Lung (tissue), 12 donors: ENCODE data around the gene PDZD2. TPM values are rescaled to one million over a fixed set of nuclear protein-coding genes. Genes with fewer than 3 reads are reported as not detected.

Source experiments
- ATAC-seq: fragments of 200-7000 bp; cut with Tn5 transposase; one replicate; pipeline ENCODE4 v1.9.1; 2020; ENCODE audit warnings: moderate number of reproducible peaks; ENCODE audit not compliant: insufficient read depth, low FRiP score
- DNase-seq, 3 donors: peaks; one replicate each; pipeline ENCODE4 v3.0.0-alpha.2; 2013 to 2017
- H3K27ac ChIP-seq, 2 donors: one replicate each; pipeline ENCODE4 v1.5.1; 2013; ENCODE audit warnings: mild to moderate bottlenecking in 2 of 2, moderate library complexity in 2 of 2, control low read depth in 1 of 2, inconsistent platforms in 1 of 2, low read depth in 1 of 2, low read length in 1 of 2
- H3K27me3 ChIP-seq, 3 donors: one replicate each; pipeline ENCODE4 v1.5.1; 2013; ENCODE audit warnings: low read length in 2 of 3; ENCODE audit not compliant: control insufficient read depth in 3 of 3, insufficient read depth in 3 of 3
- H3K36me3 ChIP-seq, 4 donors: one replicate each; pipeline ENCODE4 v1.5.1; 2013; ENCODE audit warnings: low read length in 4 of 4, mild to moderate bottlenecking in 1 of 4, moderate library complexity in 1 of 4; ENCODE audit not compliant: control insufficient read depth in 4 of 4, insufficient read depth in 4 of 4
- H3K4me1 ChIP-seq, 5 donors: one replicate each; pipeline ENCODE4 v1.5.1; 2013; ENCODE audit warnings: low read length in 5 of 5, mild to moderate bottlenecking in 2 of 5, moderate library complexity in 1 of 5; ENCODE audit not compliant: control insufficient read depth in 5 of 5, insufficient read depth in 5 of 5
- H3K4me3 ChIP-seq: one replicate; pipeline ENCODE4 v1.5.1; 2013; ENCODE audit warnings: mild to moderate bottlenecking, control low read depth, moderate library complexity
- H3K9ac ChIP-seq, 2 donors: one replicate each; pipeline ENCODE4 v1.5.1; 2013; ENCODE audit warnings: low read length in 2 of 2, control low read depth in 1 of 2; ENCODE audit not compliant: insufficient read depth in 1 of 2
- H3K9me3 ChIP-seq, 4 donors: one replicate each; pipeline ENCODE4 v1.5.1; 2013; ENCODE audit warnings: low read length in 3 of 4, mild to moderate bottlenecking in 1 of 4, moderate library complexity in 1 of 4; ENCODE audit not compliant: control insufficient read depth in 4 of 4, insufficient read depth in 3 of 4
- WGBS, 2 donors: extraction: QIAGEN DNeasy Blood & Tissue Kit; methylation state at CpG; one replicate each; pipeline ENCODE4 v1.1.7; 2013; 5-methylcytosine and 5-hydroxymethylcytosine counted together
- polyA plus RNA-seq, 2 donors: library from polyadenylated mRNA; stranded (reverse); fragments of 200-250 nt; gene quantifications; one replicate each; pipeline ENCODE4 v1.2.1, GENCODE V29; 2013
- total RNA-seq, 2 donors: library from RNA; depleted of rRNA in 1 of 2; stranded (reverse); fragments of >200 nt in 1 of 2; gene quantifications; one replicate each; pipeline ENCODE4 v1.2.1, GENCODE V29; 2014 to 2021
- TF ChIP-seq, protein P1 (sequence below): IDR thresholded peaks from 2 replicates; pipeline ENCODE4 v1.5.1; 2012; ENCODE audit warnings: mild to moderate bottlenecking; ENCODE audit errors: control extremely low read depth, extremely low read depth
- donor health status: control.
- donor health status: control.
- donor health status: Bipolar disorder and iron deficiency.
- donor health status: healthy.
- donor health status: DM: yes; HTN: yes; CAD: no.

Gene PDZD2
- total and polyA plus RNA-seq, 4 donors, result 9.2 to 56.3 (median 24.8) TPM

DNA sequence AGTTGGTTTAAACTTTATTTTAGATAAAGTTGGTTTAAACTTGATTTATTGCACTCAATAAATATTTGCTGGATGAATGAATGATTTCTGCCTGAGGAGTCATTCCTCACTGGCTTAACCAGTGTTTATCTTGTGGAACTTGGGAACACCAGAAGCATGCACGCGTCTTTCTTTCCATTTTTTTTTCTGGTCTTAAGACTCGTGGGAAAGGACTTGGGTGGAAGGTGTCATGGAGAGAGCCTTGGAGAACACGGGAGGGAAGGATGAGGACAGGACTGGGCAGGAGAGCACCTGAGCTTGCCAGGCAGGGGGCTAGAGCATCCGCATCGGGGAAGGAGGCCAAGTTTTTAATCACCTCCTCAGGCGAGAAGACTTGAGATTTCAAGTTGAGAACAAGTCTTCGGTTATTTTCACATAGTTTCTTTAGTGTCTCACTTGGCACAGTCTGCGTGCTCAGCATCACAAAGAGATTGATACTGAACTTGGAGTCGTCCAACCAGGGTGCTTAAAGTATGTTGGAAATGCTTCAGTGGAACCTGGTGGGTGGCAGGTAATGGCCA lies 144.2 kb downstream of the PDZD2 start:
- H3K27me3 ChIP-seq, result no peaks in the 10 kb centered on the region
- no peak overlapping the region for H3K4me3 ChIP-seq
- no peak overlapping the region for H3K27ac ChIP-seq
- WGBS, 2 donors, result 75 to 88% methylated on average over 10 of the region's 10 CpGs
- ATAC-seq (no peak), DNase-seq (no peak)
- peaks cover 0 to 14% (median 0%) of the 10 kb centered on the region in 5 donors for H3K4me1 ChIP-seq
- H3K36me3 ChIP-seq, result no peaks in the 10 kb centered on the region
- TF ChIP-seq, protein P1, sequence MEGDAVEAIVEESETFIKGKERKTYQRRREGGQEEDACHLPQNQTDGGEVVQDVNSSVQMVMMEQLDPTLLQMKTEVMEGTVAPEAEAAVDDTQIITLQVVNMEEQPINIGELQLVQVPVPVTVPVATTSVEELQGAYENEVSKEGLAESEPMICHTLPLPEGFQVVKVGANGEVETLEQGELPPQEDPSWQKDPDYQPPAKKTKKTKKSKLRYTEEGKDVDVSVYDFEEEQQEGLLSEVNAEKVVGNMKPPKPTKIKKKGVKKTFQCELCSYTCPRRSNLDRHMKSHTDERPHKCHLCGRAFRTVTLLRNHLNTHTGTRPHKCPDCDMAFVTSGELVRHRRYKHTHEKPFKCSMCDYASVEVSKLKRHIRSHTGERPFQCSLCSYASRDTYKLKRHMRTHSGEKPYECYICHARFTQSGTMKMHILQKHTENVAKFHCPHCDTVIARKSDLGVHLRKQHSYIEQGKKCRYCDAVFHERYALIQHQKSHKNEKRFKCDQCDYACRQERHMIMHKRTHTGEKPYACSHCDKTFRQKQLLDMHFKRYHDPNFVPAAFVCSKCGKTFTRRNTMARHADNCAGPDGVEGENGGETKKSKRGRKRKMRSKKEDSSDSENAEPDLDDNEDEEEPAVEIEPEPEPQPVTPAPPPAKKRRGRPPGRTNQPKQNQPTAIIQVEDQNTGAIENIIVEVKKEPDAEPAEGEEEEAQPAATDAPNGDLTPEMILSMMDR, result no peak
- H3K9me3 ChIP-seq, result no peaks in the 10 kb centered on the region
- no peak overlapping the region for H3K9ac ChIP-seq

DNA sequence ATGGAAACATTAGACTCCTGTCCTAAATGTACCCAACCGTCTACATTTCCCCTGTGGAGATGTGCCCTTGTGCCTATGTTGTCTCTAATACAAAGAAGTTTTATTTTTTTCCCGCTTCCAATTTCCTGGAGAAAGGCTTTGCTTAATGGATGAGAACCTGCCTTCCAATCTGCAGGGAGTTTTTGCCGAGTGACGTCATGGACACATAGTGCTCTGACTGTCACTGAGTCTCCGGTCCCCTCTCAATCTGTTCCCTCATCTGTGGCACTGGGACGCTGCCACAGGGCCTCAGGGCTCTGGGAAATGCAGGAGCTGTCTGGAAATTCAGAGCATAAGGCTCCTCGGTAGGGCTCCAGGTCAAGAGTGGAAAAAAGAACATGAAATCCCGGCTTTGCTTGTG lies 144.8 kb downstream of the PDZD2 start:
- TF ChIP-seq, protein P1, result no peak
- Histone ChIP-seq H3K9ac (no peak overlapping the region), H3K9me3 (no peaks in the 10 kb centered on the region), H3K27me3 (no peaks in the 10 kb centered on the region), H3K27ac (no peak overlapping the region), H3K36me3 (no peaks in the 10 kb centered on the region), H3K4me1 (peaks cover 0 to 14% (median 0%) of the 10 kb centered on the region in 5 donors), H3K4me3 (no peak overlapping the region)
- no peak for ATAC-seq
- no peak for DNase-seq
- 87 to 96% methylated on average over 8 of the region's 8 CpGs for WGBS, 2 donors

DNA sequence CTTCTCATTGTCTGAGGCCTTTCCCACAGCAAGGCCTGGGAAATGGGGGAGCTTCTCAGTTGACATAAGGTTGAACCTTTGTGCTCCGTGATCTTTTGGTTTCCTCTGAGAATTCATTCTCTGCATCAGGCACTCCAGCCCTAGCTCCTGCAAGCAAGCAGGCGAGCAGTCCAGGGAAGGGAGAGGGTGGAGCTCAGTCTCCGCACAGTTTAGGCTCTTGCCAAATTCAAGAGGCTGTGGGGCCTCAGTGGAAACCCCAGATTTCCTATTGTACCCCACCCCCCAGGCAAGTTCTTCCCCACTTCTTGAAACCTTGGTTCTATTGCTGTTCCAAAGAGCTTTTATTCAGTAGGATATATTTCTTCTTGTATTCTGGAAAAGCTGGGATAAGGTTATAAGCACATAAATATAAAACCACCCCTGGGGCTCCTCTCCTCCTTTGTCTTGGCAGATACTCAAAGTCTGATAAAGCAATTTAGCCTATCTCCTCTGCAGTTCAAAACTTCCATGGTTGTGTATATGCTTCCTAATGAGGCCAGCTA lies 147.2 kb downstream of the PDZD2 start:
- peaks cover 0 to 4% (median 0%) of the 10 kb centered on the region in 4 donors for H3K36me3 ChIP-seq
- H3K9ac ChIP-seq, result no peak overlapping the region
- no peaks in the 10 kb centered on the region for H3K9me3 ChIP-seq
- DNase-seq, result peak in 2 of 3 donors; percentile 46 to 72
- peaks cover 0 to 12% (median 0%) of the 10 kb centered on the region in 5 donors for H3K4me1 ChIP-seq
- TF ChIP-seq, protein P1, result no peak
- no peak for ATAC-seq
- H3K27me3 ChIP-seq, result no peaks in the 10 kb centered on the region
- H3K27ac ChIP-seq, result no peak overlapping the region
- WGBS, 2 donors, result 66 to 79% methylated on average over 3 of the region's 3 CpGs
- no peak overlapping the region for H3K4me3 ChIP-seq

DNA sequence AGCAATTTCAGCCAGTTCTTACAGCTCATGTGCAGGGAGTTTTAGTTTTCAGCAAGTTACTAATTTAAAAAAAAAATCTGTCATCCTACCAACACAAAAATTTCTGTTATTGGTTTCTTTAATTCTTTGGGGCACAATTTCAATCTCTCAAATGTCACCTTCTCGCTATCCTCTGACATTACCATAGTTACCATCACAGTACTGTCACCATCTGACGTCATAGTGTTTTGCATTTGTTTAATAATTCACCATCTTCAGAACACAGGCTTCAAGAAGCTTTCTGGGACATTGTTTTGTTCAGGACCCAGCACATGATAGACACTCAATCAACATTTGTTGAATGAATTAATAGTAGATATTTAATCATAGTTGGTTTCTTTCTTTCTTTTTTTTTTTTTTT lies 155.1 kb downstream of the PDZD2 start:
- Histone ChIP-seq H3K27ac (no peak overlapping the region), H3K4me1 (peaks cover 0 to 3% (median 0%) of the 10 kb centered on the region in 5 donors), H3K27me3 (no peaks in the 10 kb centered on the region), H3K36me3 (peaks cover 0 to 3% (median 0%) of the 10 kb centered on the region in 4 donors), H3K9me3 (no peaks in the 10 kb centered on the region), H3K9ac (no peak overlapping the region), H3K4me3 (no peak overlapping the region)
- TF ChIP-seq, protein P1, result no peak
- ATAC-seq (no peak), DNase-seq (no peak)
- 83 to 84% methylated on average over 2 of the region's 2 CpGs for WGBS, 2 donors
